Endodermal cell (in vitro differentiated cells): ENCODE results near the gene NOS1AP. TPM values are rescaled to one million over a fixed set of nuclear protein-coding genes. Genes with fewer than 3 reads are reported as not detected.

Source experiments
- DNase-seq: peaks from one replicate; pipeline ENCODE4 v3.0.0-alpha.2; 2017
- H3K27ac ChIP-seq: 2 replicates; pipeline ENCODE4 v1.5.1; 2013; ENCODE audit warnings: mild to moderate bottlenecking, low read depth, low read length, moderate library complexity
- H3K27me3 ChIP-seq: 2 replicates; pipeline ENCODE4 v1.6.1; 2013; ENCODE audit warnings: mild to moderate bottlenecking, low read length, moderate library complexity; ENCODE audit not compliant: insufficient read depth, control insufficient read depth, poor library complexity, severe bottlenecking
- H3K36me3 ChIP-seq: 2 replicates; pipeline ENCODE4 v1.7.0; 2013; ENCODE audit warnings: mild to moderate bottlenecking, low read length, moderate library complexity; ENCODE audit not compliant: control insufficient read depth, insufficient read depth
- H3K4me1 ChIP-seq: one replicate; pipeline ENCODE4 v1.7.0; 2013; ENCODE audit warnings: low read length; ENCODE audit not compliant: control insufficient read depth, insufficient read depth
- H3K4me3 ChIP-seq: 2 replicates; pipeline ENCODE4 v1.5.1; 2013; ENCODE audit warnings: mild to moderate bottlenecking, low read length, moderate library complexity
- H3K9ac ChIP-seq: 2 replicates; pipeline ENCODE4 v1.6.1; 2013; ENCODE audit warnings: mild to moderate bottlenecking, low read length, moderate library complexity; ENCODE audit not compliant: poor library complexity, severe bottlenecking; ENCODE audit errors: extremely low read depth
- H3K9me3 ChIP-seq: 2 replicates; pipeline ENCODE4 v1.6.1; 2013; ENCODE audit warnings: mild to moderate bottlenecking, low read length, moderate library complexity; ENCODE audit not compliant: control insufficient read depth
- H3K27ac Mint-ChIP-seq: 2 replicates; pipeline ENCODE4 v1.8.0; 2020; ENCODE audit warnings: mixed read lengths
- H3K27me3 Mint-ChIP-seq: 2 replicates; pipeline ENCODE4 v1.8.0; 2021; ENCODE audit warnings: mild to moderate bottlenecking, mixed read lengths; ENCODE audit not compliant: insufficient read depth
- H3K36me3 Mint-ChIP-seq: 2 replicates; pipeline ENCODE4 v1.8.0; 2020; ENCODE audit warnings: low read depth, mixed read lengths
- H3K4me1 Mint-ChIP-seq: 2 replicates; pipeline ENCODE4 v1.8.0; 2020; ENCODE audit warnings: mixed read lengths
- H3K4me3 Mint-ChIP-seq: 2 replicates; pipeline ENCODE4 v1.8.0; 2020; ENCODE audit warnings: mild to moderate bottlenecking, moderate library complexity, mixed read lengths
- H3K9me3 Mint-ChIP-seq: 2 replicates; pipeline ENCODE4 v1.8.0; 2020; ENCODE audit warnings: mild to moderate bottlenecking, mixed read lengths
- CTCF ChIP-seq: fragments of 200-600 bp; sonication (generic); conservative IDR thresholded peaks from 2 replicates; pipeline ENCODE4 v1.5.0; 2021; ENCODE audit warnings: antibody characterized with exemption, mild to moderate bottlenecking
- WGBS, 2 experiments: methylation state at CpG; one replicate each; pipeline versions ENCODE4 v1.1.5 to v1.1.7; 2013; ENCODE audit warnings: missing lambda C conversion rate in 2 of 2, mixed read lengths in 1 of 2; ENCODE audit not compliant: insufficient coverage in 1 of 2, insufficient read length in 1 of 2; 5-methylcytosine and 5-hydroxymethylcytosine counted together
- total RNA-seq, 2 donors: library from RNA; stranded (reverse); fragmentation: NEBNext Ultra II Directional in 1 of 2; extraction: Animal tissue kit (Norgen Biotek cat#: 25700) in 1 of 2; gene quantifications; 2 replicates in 1 of 2; 3 replicates in 1 of 2; pipeline ENCODE4 v1.2.1, GENCODE V29; 2021

NOS1AP gene
- total RNA-seq, 2 donors from 2014 or later = 4.8 to 5.9 TPM

GRCh38 chr1:162406811-162407210 is 337.3 kb downstream of the NOS1AP start:
- no peaks in the 10 kb centered on the region for H3K27me3 ChIP-seq
- H3K9ac ChIP-seq = no peak overlapping the region
- no peak overlapping the region for H3K4me3 Mint-ChIP-seq
- H3K4me3 ChIP-seq = no peak overlapping the region
- peaks cover 3% of the 10 kb centered on the region for H3K4me1 ChIP-seq
- no peaks in the 10 kb centered on the region for H3K36me3 ChIP-seq
- no peaks in the 10 kb centered on the region for H3K27me3 Mint-ChIP-seq
- no peaks in the 10 kb centered on the region for H3K36me3 Mint-ChIP-seq
- no peaks in the 10 kb centered on the region for H3K9me3 Mint-ChIP-seq
- no peaks in the 10 kb centered on the region for H3K9me3 ChIP-seq
- WGBS, 2 experiments = 100% methylated on average over 1 to 2 of the region's 2 CpGs
- peaks cover 4% of the 10 kb centered on the region for H3K4me1 Mint-ChIP-seq
- no peak overlapping the region for H3K27ac Mint-ChIP-seq
- no peak overlapping the region for H3K27ac ChIP-seq
- no peak for DNase-seq
- no peak for TF ChIP-seq CTCF

- no peaks in the 10 kb centered on the region for H3K27me3 ChIP-seq
- no peak for TF ChIP-seq CTCF
- no peaks in the 10 kb centered on the region for H3K36me3 ChIP-seq
- no peak overlapping the region for H3K27ac Mint-ChIP-seq
- no peak overlapping the region for H3K9ac ChIP-seq
- H3K9me3 ChIP-seq = no peaks in the 10 kb centered on the region
- no peak overlapping the region for H3K4me3 ChIP-seq
- no peak for DNase-seq
- H3K36me3 Mint-ChIP-seq = no peaks in the 10 kb centered on the region
- H3K4me3 Mint-ChIP-seq = no peak overlapping the region
- peaks cover 10% of the 10 kb centered on the region for H3K4me1 Mint-ChIP-seq
- 100% methylated on average over 1 of the region's 1 CpG; no CpG with 5 or more reads in 1 of the 2 experiments for WGBS, 2 experiments
- no peak overlapping the region for H3K27ac ChIP-seq
- no peaks in the 10 kb centered on the region for H3K9me3 Mint-ChIP-seq
- H3K4me1 ChIP-seq = peaks cover 6% of the 10 kb centered on the region
- H3K27me3 Mint-ChIP-seq = no peaks in the 10 kb centered on the region
These were observed 338.0 kb downstream of the NOS1AP start for GRCh38 chr1:162407539-162407938.

- Histone ChIP-seq H3K36me3 (no peaks in the 10 kb centered on the region), H3K9me3 (peaks cover 12% of the 10 kb centered on the region), H3K27me3 (no peaks in the 10 kb centered on the region), H3K27ac (no peak within 1 kb of the TSS), H3K9ac (no peak within 1 kb of the TSS), H3K4me1 (peaks cover 11% of the 10 kb centered on the region), H3K4me3 (no peak within 1 kb of the TSS)
- no peak within 1 kb of the TSS for H3K27ac Mint-ChIP-seq
- H3K36me3 Mint-ChIP-seq = peaks cover 7% of the 10 kb centered on the region
- no peak for DNase-seq
- H3K4me1 Mint-ChIP-seq = peaks cover 17% of the 10 kb centered on the region
- no peaks in the 10 kb centered on the region for H3K27me3 Mint-ChIP-seq
- peaks cover 17% of the 10 kb centered on the region for H3K9me3 Mint-ChIP-seq
- 88 to 100% methylated on average over 1 to 3 of the region's 3 CpGs for WGBS, 2 experiments
- H3K4me3 Mint-ChIP-seq = no peak within 1 kb of the TSS
- no peak for TF ChIP-seq CTCF
These were observed 342.5 kb downstream of the NOS1AP start, which contains the start of gene SH2D1B for GRCh38 chr1:162412002-162412401. SH2D1B (minus strand) TSS chr1:162412136; CDS start chr1:162412016, 120 bp downstream.
